HepG2 (cell line): ENCODE measurements around the gene STAT5A. TPM values are rescaled to one million over a fixed set of nuclear protein-coding genes. Genes with fewer than 3 reads are reported as not detected.

Source experiments
- DR1 ChIP-seq: sonication (generic); formaldehyde crosslinking; IDR thresholded peaks from 2 replicates; pipeline ENCODE4 v1.8.0; 2021; ENCODE audit warnings: mild to moderate bottlenecking, missing genetic modification reagents, inconsistent platforms
- GFI1 ChIP-seq: sonication (generic); formaldehyde crosslinking; IDR thresholded peaks from 2 replicates; pipeline ENCODE4 v1.5.0; 2020; ENCODE audit warnings: missing genetic modification reagents, mild to moderate bottlenecking, borderline replicate concordance
- GRHL1 ChIP-seq: sonication (generic); formaldehyde crosslinking; conservative IDR thresholded peaks from 2 replicates; pipeline ENCODE4 v1.8.0; 2022; ENCODE audit warnings: missing genetic modification reagents
- ISX ChIP-seq: sonication (generic); formaldehyde crosslinking; conservative IDR thresholded peaks from 2 replicates; pipeline ENCODE4 v1.5.0; 2020; ENCODE audit warnings: missing genetic modification reagents
- MED8 ChIP-seq: sonication (generic); formaldehyde crosslinking; IDR thresholded peaks from 2 replicates; pipeline ENCODE4 v1.8.1; 2023; ENCODE audit warnings: mild to moderate bottlenecking, missing genetic modification reagents; ENCODE audit not compliant: insufficient replicate concordance
- PHF8 ChIP-seq: sonication (generic); formaldehyde crosslinking; IDR thresholded peaks from 2 replicates; pipeline ENCODE4 v1.5.0; 2020; ENCODE audit warnings: missing genetic modification reagents
- SMYD3 ChIP-seq: sonication (generic); formaldehyde crosslinking; IDR thresholded peaks from 2 replicates; pipeline ENCODE4 v1.8.1; 2023; ENCODE audit warnings: mild to moderate bottlenecking, missing genetic modification reagents
- THAP7 ChIP-seq: sonication (generic); formaldehyde crosslinking; IDR thresholded peaks from 2 replicates; pipeline ENCODE4 v1.8.1; 2023; ENCODE audit warnings: mild to moderate bottlenecking, missing genetic modification reagents
- XRCC5 ChIP-seq: fragments of 200-400 bp; formaldehyde crosslinking; optimal IDR thresholded peaks from 2 replicates; pipeline ENCODE3; 2017; ENCODE audit warnings: mild to moderate bottlenecking, low read length
- ZBTB10 ChIP-seq: sonication (generic); formaldehyde crosslinking; IDR thresholded peaks from 2 replicates; pipeline ENCODE4 v1.4.0; 2020; ENCODE audit warnings: missing genetic modification reagents, borderline replicate concordance
- ZNF263 ChIP-seq: sonication (generic); formaldehyde crosslinking; IDR thresholded peaks from 2 replicates; pipeline ENCODE4 v1.4.0; 2020; ENCODE audit warnings: missing genetic modification reagents
- ZNF451 ChIP-seq: sonication (generic); formaldehyde crosslinking; IDR thresholded peaks from 2 replicates; pipeline ENCODE4 v1.5.0; 2020; ENCODE audit warnings: mild to moderate bottlenecking, missing genetic modification reagents
- ZNF562 ChIP-seq: sonication (generic); formaldehyde crosslinking; IDR thresholded peaks from 2 replicates; pipeline ENCODE4 v1.8.0; 2022; ENCODE audit warnings: missing genetic modification reagents, borderline replicate concordance
- polyA plus RNA-seq, 8 experiments: library from polyadenylated mRNA; depleted of rRNA in 3 of 8; stranded (reverse) in 7 of 8; unstranded in 1 of 8; fragments of >200 nt; fragmentation: Illumina TruSeq in 4 of 8; extraction: Trizol in 4 of 8; gene quantifications; 2 replicates each; pipeline versions ENCODE4 v1.2.1 to v1.2.3, GENCODE V29; 2011 to 2016; ENCODE audit warnings: low read depth in 4 of 8, missing spikeins in 1 of 8, mixed read lengths in 1 of 8; ENCODE audit not compliant: insufficient read depth in 1 of 8
- total RNA-seq, 5 experiments: library from RNA; depleted of rRNA; stranded (reverse); fragments of >200 nt; fragmentation: Illumina TruSeq; extraction: Trizol; gene quantifications; 2 replicates each; pipeline ENCODE4 v1.2.3, GENCODE V29; 2016; ENCODE audit warnings: low read depth in 1 of 5
- TF ChIP-seq, protein P1 (sequence below): sonication (generic); formaldehyde crosslinking; IDR thresholded peaks from 2 replicates; pipeline ENCODE4 v1.5.1; 2020; ENCODE audit warnings: missing genetic modification reagents, mild to moderate bottlenecking, borderline replicate concordance

The STAT5A gene
- total and polyA plus RNA-seq, 2 of the 13 experiments (the other 11 are each of a cell fraction or from before 2014, with no cell fraction given) = 1.4 to 4.1 TPM

DNA sequence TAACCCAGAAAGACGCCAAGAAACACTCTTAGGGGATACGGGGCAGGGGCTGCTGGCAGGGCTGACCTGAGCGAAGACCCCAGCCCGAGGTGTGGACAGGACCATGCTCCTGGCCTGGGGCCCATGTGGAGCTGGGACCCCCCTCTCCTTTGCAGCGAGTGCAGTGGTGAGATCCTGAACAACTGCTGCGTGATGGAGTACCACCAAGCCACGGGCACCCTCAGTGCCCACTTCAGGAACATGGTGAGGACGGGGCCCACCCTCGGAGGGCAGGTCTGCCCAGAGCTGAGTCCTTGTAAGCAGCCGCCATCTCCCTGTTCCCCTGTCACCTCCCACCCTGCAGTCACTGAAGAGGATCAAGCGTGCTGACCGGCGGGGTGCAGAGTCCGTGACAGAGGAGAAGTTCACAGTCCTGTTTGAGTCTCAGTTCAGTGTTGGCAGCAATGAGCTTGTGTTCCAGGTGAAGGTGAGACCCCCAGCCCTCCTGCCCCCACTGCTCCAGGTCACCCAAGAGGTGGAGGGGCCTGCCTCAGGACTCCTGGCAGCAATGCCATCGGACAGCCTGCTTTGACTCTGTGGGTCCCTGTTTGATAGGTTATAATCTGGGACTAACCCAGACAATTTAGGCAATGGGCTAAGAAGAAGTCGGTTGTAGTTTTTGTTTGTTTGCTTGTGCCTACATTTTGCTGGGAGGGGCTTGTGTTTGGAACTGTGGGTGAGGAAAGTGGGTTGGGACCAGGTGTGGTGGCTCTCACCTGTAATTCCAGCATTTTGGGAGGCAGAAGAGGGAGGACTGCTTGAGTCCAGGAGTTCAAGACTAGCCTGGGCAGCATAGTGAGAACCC is 16.1 kb downstream of the STAT5A start (continued):
- TF ChIP-seq PHF8 (CRISPR knock-in tag) = no peak; the same call in 1 of the 2 replicates
- no peak for TF ChIP-seq ZNF451 (CRISPR knock-in tag)
- no peak; the same call in 1 of the 2 replicates for TF ChIP-seq ZNF263 (CRISPR knock-in tag)
- TF ChIP-seq ISX (CRISPR knock-in tag) = no peak
- TF ChIP-seq, protein P1, sequence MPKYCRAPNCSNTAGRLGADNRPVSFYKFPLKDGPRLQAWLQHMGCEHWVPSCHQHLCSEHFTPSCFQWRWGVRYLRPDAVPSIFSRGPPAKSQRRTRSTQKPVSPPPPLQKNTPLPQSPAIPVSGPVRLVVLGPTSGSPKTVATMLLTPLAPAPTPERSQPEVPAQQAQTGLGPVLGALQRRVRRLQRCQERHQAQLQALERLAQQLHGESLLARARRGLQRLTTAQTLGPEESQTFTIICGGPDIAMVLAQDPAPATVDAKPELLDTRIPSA (CRISPR knock-in tag) = no peak
- no peak for TF ChIP-seq ZBTB10 (CRISPR knock-in tag)
- no peak for TF ChIP-seq ZNF562 (CRISPR knock-in tag)
- no peak for TF ChIP-seq THAP7
- peak; percentile 20 for TF ChIP-seq MED8 (CRISPR knock-in tag)
- no peak for TF ChIP-seq SMYD3
- TF ChIP-seq GFI1 = no peak
- peak; percentile 43 for TF ChIP-seq XRCC5
- no peak for TF ChIP-seq GRHL1 (CRISPR knock-in tag)
- TF ChIP-seq DR1 (CRISPR knock-in tag) = 0 out of 2 replicates have a peak, but pooled peaks have one; percentile 21
